SH-SY5Y (cell line): ENCODE data around the gene ZFHX3.

Experiments
- GATA2 ChIP-seq: IDR thresholded peaks from 2 replicates; pipeline ENCODE4 v1.6.1; 2011; ENCODE audit warnings: mild to moderate bottlenecking, low read depth, low read length
- GATA3 ChIP-seq: IDR thresholded peaks from 2 replicates; pipeline ENCODE4 v1.6.1; 2011; ENCODE audit warnings: low read depth, mild to moderate bottlenecking, low read length, moderate library complexity

Gene ZFHX3

GRCh38 chr16:72937916-72938794, 109.8 kb downstream of the ZFHX3 start:
- TF ChIP-seq GATA2 (no peak), GATA3 (no peak)

- no peak for TF ChIP-seq GATA2
- no peak for TF ChIP-seq GATA3
Observed at GRCh38 chr16:72937360-72937759, 110.6 kb downstream of the ZFHX3 start.

DNA sequence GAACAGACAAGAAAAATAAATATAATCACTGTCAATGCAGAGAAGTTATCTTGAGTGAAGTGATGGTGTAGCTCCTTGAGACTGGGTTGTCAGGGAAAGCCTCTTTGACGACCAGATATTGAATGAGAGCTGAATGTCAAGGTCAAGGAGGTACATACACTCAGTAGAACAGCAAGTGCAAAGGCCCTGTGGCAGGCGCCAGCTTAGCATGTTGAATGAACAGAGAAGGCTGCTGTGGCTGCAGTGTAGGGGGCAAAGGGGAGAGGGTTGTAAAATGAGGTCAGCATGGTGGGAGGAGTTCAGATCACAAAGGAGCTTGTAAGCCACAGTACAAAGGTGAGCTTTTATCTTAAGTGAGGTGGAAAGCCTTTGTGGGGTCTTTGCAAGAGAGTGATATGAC, 111.5 kb downstream of the ZFHX3 start:
- TF ChIP-seq GATA3 (no peak), GATA2 (no peak)

DNA sequence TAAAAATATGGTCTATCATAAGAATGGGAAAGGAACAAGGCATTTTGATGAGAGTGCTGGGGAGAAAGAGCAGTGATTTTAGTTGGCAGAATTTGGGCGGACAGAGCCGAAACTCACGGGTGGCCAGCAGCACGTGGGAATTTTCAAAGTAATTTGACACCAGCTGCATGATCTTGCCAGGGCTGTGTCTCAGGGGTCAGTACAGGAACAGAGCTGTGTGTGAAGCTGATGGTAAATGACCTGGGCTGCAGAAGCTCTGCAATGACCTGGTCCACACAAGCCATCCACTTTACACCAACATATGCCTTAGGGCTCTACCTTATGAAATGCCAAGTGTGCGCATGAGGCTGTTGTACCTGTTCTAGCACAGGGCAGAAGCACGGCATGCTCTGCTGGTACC, 112.0 kb downstream of the ZFHX3 start:
- TF ChIP-seq GATA3, result no peak
- no peak for TF ChIP-seq GATA2

DNA sequence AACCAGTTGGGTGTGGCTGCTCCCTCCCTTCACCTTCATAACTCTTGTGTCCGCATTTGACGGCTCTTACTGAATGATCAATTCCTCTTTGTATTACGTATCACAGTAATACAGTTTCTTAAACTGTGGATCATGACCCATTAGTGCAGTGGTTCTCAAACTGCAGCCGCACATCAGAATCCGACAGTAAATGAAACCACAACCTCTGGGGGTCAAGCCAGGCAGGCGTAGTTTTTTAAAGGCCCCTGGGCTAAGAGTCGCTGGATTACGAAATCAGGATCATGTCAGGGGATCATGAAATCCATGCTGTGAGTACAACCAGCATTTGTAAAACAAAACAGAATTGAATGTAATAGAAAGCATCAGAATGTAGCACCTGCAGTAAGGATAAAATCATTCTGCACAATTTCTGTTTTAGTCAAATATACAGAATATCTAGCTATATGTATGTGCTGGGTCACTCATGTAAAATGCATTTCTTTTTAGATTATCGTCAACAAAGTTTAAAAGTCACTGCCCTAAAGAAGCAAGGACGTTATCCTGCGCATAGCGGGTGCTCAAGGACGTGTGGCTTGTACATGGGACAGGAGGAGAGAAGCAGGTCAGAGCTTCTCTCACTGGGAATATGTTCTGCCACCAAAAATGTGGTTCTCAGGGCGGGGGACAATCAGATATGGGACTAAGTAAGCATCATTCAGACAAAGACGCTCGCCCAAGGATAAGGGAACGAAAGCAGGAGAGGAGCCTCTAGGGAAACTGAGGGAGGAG, 113.1 kb downstream of the ZFHX3 start:
- TF ChIP-seq GATA2, result no peak
- TF ChIP-seq GATA3, result no peak

DNA sequence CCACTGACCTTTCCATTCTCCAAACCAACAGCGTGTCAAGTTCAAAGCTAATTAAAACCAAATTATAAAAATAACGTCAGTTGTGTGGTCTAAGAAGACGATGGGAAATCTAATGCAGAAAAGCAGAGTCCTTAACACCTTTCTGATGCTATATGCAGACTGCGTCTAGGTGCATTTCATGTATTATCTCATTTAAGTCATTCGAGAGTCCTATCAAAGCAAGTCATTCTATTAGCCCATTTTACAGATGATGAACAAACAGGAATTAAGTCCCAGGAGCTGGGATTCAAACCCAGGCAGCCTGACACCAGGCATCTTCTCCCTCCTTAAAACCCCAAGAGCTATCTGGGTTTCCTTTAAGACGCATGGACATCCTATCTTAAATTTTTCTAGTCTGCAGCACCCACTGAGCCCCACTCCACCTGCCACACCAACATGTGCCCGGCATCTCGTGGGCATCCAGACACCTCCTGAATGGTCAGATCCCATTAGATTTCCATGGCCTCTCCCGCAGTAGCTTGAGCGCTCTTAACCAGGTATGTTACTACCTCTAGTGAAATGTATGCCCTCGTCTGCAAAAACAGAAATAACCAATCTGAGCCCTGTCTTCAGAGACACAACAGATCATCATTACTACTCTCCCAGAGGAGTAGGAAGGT, 115.1 kb downstream of the ZFHX3 start:
- no peak for TF ChIP-seq GATA3
- TF ChIP-seq GATA2, result no peak

DNA sequence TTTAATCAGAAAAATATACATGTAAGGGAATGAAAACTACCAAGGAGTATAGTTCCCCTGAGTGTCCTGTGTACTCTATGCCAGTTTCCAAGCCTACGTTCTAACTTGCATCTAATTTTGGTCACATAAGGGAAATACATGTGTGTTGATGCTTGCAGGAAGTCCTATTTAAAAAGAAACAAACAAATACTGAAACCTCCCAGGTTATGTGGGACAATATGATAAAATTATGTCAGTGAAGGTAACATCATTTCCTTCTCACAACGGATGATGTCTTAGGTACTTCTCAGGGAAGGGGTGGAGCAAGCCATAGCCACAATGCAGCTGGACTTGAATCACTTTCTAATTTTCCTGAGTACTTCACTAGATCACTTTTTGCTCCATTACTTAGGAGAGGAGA, 115.9 kb downstream of the ZFHX3 start:
- TF ChIP-seq GATA2, result no peak
- no peak for TF ChIP-seq GATA3

DNA sequence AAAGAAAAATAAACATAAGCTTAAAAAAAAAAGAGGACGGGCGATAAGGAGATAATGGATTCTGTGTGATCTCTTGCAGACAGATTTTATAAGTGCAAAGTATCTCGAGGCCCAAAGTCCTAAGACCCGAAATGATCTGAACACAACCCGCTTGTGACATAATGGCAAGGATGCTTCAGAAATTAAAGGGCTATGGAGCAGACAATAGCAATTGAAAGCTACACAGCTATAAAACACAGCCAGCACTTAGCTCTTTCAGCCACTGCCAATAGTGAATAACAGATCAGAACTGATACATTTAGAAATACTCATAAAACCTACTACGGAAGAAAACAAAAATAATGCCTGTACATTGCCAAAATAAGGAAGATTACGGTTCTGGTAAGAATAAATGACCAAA, 117.5 kb downstream of the ZFHX3 start:
- no peak for TF ChIP-seq GATA3
- TF ChIP-seq GATA2, result no peak

- TF ChIP-seq GATA3, result no peak
- TF ChIP-seq GATA2, result no peak
Observed at GRCh38 chr16:72928090-72928981, 119.6 kb downstream of the ZFHX3 start.

- no peak for TF ChIP-seq GATA3
- TF ChIP-seq GATA2, result no peak
Observed at GRCh38 chr16:72927199-72928089, 120.5 kb downstream of the ZFHX3 start.

GRCh38 chr16:72926177-72927070, 121.5 kb downstream of the ZFHX3 start:
- no peak for TF ChIP-seq GATA3
- TF ChIP-seq GATA2, result no peak

DNA sequence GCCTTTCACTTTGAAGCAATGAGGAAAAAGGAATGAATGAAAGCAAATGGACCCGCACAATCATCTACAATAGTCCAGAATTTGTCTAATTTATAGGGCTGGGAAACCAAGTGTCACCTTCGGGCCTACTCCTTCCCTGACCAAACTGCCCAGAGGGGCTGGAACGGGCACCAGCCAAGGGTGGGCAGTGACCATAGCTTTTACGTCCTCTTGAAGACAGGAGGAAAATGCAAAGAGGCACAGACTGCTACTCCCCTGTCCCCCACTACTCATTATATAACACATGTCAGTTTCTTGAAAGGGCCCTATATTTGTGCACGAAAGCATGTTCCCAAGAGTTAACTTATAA, 122.3 kb downstream of the ZFHX3 start:
- TF ChIP-seq GATA3 (no peak), GATA2 (no peak)
